NCI-H2029 treated with DMSO at 0.1 percent for 48 hours (cell line): ENCODE data around the gene CERCAM.

Experiments used
- DNase-seq: peaks from one replicate; lab custom pipeline; 2025; lab: John Stamatoyannopoulos, UW

The CERCAM gene

GRCh38 chr9:128456613-128457061 is 36.0 kb downstream of the CERCAM start:
- peak; percentile 19 for DNase-seq

GRCh38 chr9:128457207-128457606 is 36.5 kb downstream of the CERCAM start:
- DNase-seq, result no peak

- no peak for DNase-seq
Observed at GRCh38 chr9:128459011-128459410, 38.4 kb downstream of the CERCAM start.

- no peak for DNase-seq
Observed at GRCh38 chr9:128469070-128469469, 48.4 kb downstream of the CERCAM start.

- no peak for DNase-seq
Observed at GRCh38 chr9:128470560-128470959, 49.9 kb downstream of the CERCAM start.

GRCh38 chr9:128473104-128473503 is 52.4 kb downstream of the CERCAM start:
- DNase-seq, result no peak

GRCh38 chr9:128475867-128476266 is 55.2 kb downstream of the CERCAM start:
- DNase-seq, result no peak

- no peak for DNase-seq
Observed at GRCh38 chr9:128479262-128479661, 58.6 kb downstream of the CERCAM start.

GRCh38 chr9:128481561-128481960 is 60.9 kb downstream of the CERCAM start:
- no peak for DNase-seq

GRCh38 chr9:128482186-128482585 is 61.5 kb downstream of the CERCAM start:
- DNase-seq, result no peak

- DNase-seq, result no peak
Observed at GRCh38 chr9:128484686-128485413, 64.2 kb downstream of the CERCAM start.

GRCh38 chr9:128485414-128485855 is 64.8 kb downstream of the CERCAM start:
- DNase-seq, result no peak

- no peak for DNase-seq
Observed at GRCh38 chr9:128486201-128486600, 65.5 kb downstream of the CERCAM start.
